Dermis lymphatic vessel endothelial cell (primary cell): ENCODE measurements around the gene PCYT2. TPM values are rescaled to one million over a fixed set of nuclear protein-coding genes. Genes with fewer than 3 reads are reported as not detected.

Experiments
- total RNA-seq: library from RNA; depleted of rRNA; stranded (reverse); fragments of >200 nt; gene quantifications from 2 replicates; pipeline ENCODE4 v1.2.1, GENCODE V29; 2014

Gene PCYT2
- total RNA-seq: 18.2 and 25.2 TPM in 2 replicates

DNA sequence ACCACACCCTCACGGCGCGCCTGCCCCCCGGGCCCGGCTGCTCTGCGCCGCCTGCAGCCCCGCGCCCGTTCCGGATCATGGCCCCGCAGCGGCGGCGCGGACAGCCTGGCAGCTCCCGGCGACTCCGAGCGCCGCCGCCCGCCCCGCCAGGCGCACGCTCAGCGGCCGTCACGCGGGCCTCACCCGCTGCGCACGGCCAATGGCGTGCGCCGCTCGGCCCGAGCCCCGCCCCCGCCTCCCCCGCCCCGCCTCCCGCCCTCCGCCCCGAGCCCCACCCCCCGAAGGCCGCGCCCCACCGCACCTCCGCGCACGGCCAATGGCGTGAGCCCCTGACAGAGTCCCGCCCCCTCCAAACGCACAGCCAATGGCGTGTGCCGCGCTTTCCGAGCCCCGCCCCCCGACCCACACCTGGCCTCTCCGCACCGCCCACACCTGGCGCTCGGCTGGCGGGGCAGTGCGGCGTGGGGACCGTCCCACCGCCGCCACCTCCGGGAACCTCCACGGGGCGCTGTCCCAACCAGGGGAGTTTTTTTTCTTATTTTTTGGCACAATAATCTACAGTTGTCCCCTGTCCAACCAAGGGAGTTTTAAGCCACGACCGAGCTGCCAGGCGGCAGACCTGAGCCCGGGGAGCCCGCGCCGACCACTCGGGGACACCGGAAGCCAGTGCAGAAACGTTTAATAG, at the start of gene PCYT2:
Gene PCYT2 (minus strand): TSS at position 123 of the 685 bp plus-strand sequence. CDS start 44 bp downstream, at position 79.

DNA sequence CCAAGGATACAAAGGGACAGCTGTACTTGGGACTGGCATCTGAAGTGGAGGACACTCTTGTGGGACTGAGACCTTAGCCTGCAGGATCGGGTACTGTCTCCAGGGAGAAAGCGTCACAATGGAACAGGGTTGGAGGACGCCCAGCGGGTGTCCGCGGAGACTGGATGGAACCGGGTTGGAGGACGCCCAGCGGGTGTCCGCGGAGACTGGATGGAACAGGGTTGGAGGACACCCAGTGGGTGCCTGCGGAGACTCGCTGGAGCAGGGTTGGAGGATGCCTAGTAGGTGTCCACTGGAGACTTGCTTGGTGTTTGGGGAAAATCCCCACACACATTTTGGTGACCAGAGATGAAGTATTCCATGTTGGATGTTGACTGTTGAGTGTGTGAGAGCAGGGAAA, 36.0 kb upstream of the PCYT2 start, which contains the start of gene MYADML2:
Gene MYADML2 (minus strand): TSS at position 45 of the 400 bp plus-strand sequence. CDS start 5,492 bp downstream, outside the sequence.

GRCh38 chr17:81927653-81928543, 16.7 kb upstream of the PCYT2 start, which contains the start of gene MAFG:
Gene MAFG (minus strand): TSS chr17:81927735. CDS start chr17:81923185, 4,550 bp downstream.

DNA sequence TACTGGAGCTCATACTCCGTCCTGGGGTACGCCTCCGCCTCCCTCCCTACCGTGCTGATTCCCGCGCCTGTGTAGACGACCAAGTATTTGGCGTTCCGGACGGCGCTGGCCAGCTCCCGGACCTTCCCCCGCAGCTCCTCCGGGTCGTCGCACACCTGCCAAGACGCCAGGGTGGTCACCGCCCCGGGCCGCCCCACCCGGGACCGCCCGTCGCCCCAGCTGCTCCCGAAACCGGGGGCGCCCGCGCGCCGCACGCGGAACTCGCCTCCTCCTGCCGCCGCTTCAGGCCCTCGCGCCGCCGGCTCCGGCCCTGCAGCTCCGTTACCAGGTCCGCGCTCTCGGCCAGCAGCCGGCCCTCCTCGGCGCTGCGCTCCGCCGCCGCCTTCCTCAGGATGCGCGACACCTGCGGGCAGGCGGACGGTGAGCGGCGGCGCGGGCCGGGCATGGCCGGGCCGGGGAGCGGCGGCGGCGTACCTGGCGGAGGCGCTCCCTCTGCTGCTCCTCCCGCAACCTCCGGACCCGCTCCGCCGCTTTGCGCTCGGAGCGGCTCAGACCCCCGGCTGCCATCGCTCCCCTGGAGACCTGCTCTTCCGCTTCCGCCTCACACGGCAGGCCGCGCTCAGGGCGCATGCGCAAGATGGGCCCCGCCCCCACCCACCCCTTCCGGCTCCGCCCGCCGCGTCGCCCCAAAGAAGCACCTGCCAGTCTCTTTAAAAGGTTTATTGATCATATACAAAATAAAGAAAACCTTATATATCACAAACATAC, 6.5 kb upstream of the PCYT2 start, which contains the start of gene SIRT7:
Gene SIRT7 (minus strand): TSS at position 612 of the 768 bp plus-strand sequence. CDS start 45 bp downstream, at position 567.

DNA sequence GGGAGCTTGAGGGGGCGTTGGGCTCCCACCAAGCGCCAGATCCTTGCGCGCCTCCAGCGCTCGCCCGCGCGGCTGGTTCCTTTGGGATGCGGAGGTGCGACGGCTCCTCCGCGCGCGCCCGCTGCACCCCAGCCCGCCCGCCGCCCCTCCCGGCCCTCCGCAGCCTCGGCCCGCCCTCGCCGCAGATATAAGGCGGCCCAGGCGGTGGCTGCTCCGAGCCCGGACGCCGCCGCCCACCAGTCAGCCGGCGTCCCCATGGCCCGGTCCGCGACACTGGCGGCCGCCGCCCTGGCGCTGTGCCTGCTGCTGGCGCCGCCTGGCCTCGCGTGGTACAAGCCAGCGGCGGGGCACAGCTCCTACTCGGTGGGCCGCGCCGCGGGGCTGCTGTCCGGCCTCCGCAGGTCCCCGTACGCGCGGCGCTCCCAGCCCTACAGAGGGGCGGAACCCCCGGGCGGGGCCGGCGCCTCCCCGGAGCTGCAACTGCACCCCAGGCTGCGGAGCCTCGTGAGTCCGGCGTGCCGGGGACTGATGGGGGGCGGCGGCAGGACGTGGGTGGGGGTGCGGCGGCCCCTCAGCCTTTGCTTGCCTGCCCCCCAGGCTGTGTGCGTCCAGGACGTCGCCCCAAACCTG, 9.1 kb downstream of the PCYT2 start, which contains the start of gene NPB:
Gene NPB (plus strand): TSS at position 216 of the 630 bp plus-strand sequence. CDS start 40 bp downstream, at position 256.

DNA sequence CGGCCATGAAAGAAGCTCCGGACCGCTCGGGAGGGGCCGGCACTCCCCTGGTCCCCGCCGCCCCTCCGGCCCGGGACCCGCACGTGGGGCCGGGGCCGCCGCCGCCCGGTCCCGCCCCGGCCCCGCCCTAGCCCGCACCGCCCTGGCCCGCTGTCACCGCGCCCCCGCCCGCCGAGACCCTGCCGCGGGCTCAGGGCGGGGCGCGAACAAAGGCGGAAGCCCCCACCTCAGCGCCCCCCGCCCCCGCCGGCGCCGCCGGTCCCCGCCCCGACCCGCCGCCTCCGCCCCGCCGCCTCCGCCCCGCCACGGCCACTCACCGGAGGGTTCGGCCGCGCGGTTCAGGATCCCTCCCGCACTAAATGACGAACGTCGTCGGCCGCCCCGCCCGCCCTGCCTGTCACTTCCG, 40.2 kb downstream of the PCYT2 start, which contains the start of gene ARHGDIA:
Gene ARHGDIA (minus strand): TSS at position 357 of the 406 bp plus-strand sequence. CDS start 1,407 bp downstream, outside the sequence.

DNA sequence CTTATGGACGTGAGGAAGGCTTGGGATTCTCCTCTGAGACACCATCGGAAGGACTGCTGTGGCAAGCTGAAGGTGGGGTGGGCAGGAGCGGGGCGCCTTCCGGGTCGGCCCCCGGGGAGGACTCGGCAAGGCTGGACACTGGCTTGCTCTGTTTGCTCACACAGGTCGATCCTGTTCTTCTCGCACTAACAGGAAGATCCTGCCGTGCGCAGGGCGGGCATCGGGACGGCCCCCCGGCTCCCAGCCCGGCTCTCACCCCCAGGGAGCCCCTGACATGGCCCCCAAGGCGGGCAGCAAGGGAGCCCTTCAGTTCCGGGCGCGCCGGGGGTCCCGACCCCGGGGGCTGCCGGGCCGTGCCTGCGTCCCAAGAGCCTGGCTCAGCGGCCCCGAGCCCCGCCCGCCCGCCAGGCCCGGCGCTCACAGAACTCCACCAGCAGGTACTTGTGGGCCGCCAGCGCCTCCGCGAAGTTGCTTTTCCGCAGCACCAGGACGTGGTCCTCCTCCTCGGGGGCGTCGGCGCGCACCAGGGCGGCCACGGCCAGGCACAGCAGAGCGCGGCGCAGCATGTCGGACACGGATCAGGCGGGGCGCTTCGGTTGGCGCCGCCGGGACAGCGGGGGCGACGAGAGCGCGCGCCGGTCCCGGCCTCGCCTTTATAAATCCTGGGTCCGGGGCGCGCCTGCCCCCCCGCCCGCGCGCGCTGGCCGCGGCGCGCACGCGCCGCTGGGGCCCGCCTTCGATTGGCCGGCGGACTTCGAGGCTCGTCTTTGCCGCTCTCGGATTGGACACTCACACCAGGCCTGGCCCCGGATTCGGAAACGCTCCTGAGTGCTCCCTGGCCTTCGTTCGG, 51.1 kb downstream of the PCYT2 start, which contains the start of gene P4HB:
Gene P4HB (minus strand): TSS at position 630 of the 850 bp plus-strand sequence. CDS start 64 bp downstream, at position 566.

Other genes with a start within 250 kb of the PCYT2 start
- gene OXLD1, start 244.8 kb downstream of the PCYT2 start, total RNA-seq: 26.8 and 29.6 TPM in 2 replicates
- 5.5 and 7.5 TPM in 2 replicates for gene CCDC137, start 244.7 kb downstream of the PCYT2 start, total RNA-seq
- gene ARL16, start 227.6 kb downstream of the PCYT2 start, total RNA-seq: 28.1 and 29.0 TPM in 2 replicates
- 35.8 and 39.4 TPM in 2 replicates for gene HGS, start 227.4 kb downstream of the PCYT2 start, total RNA-seq
- 6.6 and 7.0 TPM in 2 replicates for gene MRPL12, start 208.0 kb downstream of the PCYT2 start, total RNA-seq
- gene SLC25A10, start 199.1 kb downstream of the PCYT2 start, total RNA-seq: 6.6 and 7.7 TPM in 2 replicates
- gene GCGR, start 107.2 kb downstream of the PCYT2 start, total RNA-seq: not detected in 2 replicates
- gene MCRIP1, start 78.1 kb downstream of the PCYT2 start, total RNA-seq: 112 and 134 TPM in 2 replicates
- gene PPP1R27, start 76.3 kb downstream of the PCYT2 start, total RNA-seq: not detected in 2 replicates
- gene P4HB, start 50.9 kb downstream of the PCYT2 start, total RNA-seq: 517 and 746 TPM in 2 replicates
- 99.4 and 99.5 TPM in 2 replicates for gene ARHGDIA, start 40.1 kb downstream of the PCYT2 start, total RNA-seq
- gene ALYREF, start 19.8 kb downstream of the PCYT2 start, total RNA-seq: 126 and 127 TPM in 2 replicates
- gene ANAPC11, start 19.7 kb downstream of the PCYT2 start, total RNA-seq: 87.0 and 103 TPM in 2 replicates
- gene NPB, start 9.2 kb downstream of the PCYT2 start, total RNA-seq: 0.09 and 0.11 TPM in 2 replicates
- 10.4 and 11.8 TPM in 2 replicates for gene SIRT7, start 6.8 kb upstream of the PCYT2 start, total RNA-seq
- 13.7 TPM in 2 replicates for gene MAFG, start 16.3 kb upstream of the PCYT2 start, total RNA-seq
- gene PYCR1, start 25.9 kb upstream of the PCYT2 start, total RNA-seq: 33.8 and 39.7 TPM in 2 replicates
- gene MYADML2, start 35.8 kb upstream of the PCYT2 start, total RNA-seq: not detected in 2 replicates
- gene NOTUM, start 49.8 kb upstream of the PCYT2 start, total RNA-seq: under 0.01 TPM in 1 of 2 replicates, not detected in the other
- 19.6 and 29.0 TPM in 2 replicates for gene ASPSCR1, start 66.2 kb upstream of the PCYT2 start, total RNA-seq
- 26.2 and 28.1 TPM in 2 replicates for gene CENPX, start 111.5 kb upstream of the PCYT2 start, total RNA-seq
- 8.2 and 9.2 TPM in 2 replicates for gene LRRC45, start 111.9 kb upstream of the PCYT2 start, total RNA-seq
- 10.7 TPM in 2 replicates for gene RAC3, start 120.3 kb upstream of the PCYT2 start, total RNA-seq
- gene DCXR, start 126.3 kb upstream of the PCYT2 start, total RNA-seq: 26.8 and 33.8 TPM in 2 replicates
- gene RFNG, start 140.4 kb upstream of the PCYT2 start, total RNA-seq: 19.3 and 19.6 TPM in 2 replicates
- gene GPS1, start 140.5 kb upstream of the PCYT2 start, total RNA-seq: 66.4 and 72.4 TPM in 2 replicates
- gene DUS1L, start 154.4 kb upstream of the PCYT2 start, total RNA-seq: 30.2 and 35.2 TPM in 2 replicates
- gene FASN, start 186.8 kb upstream of the PCYT2 start, total RNA-seq: 18.1 and 22.5 TPM in 2 replicates